ENCODE measurements around the gene BAZ1A. TPM values are rescaled to one million over a fixed set of nuclear protein-coding genes. Genes with fewer than 3 reads are reported as not detected.

BAZ1A gene
- total RNA-seq, 1 experiment from 2014 or later: 27.2 TPM

DNA sequence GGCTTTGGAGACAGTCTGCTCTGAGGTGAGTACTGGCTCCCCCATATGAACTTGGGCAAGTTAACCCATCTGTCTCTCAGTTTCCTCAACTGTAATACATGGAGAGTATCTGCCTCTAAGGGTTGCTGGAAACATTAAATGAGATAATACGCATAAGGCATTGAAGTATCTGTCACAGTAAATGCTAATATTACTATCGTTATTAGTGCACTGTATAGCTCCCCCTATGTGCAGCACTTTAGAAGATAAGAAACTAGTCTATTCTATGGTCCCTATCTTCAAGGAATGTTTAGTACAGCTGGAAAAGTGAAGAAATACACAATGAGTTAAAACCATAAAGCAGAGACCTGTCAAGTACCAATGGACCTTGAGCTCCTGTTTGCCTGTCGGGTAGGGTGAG lies 109.1 kb downstream of the BAZ1A start:
- ChIA-PET CTCF (no interaction called here), POLR2A (no interaction called here)
- no TSS peak for BruUV-seq (replicated peaks)
- DNase-seq (ENCODE audit: low read depth, low spot score) (no peak), ATAC-seq (no peak)
- TF ChIP-seq, protein P1, sequence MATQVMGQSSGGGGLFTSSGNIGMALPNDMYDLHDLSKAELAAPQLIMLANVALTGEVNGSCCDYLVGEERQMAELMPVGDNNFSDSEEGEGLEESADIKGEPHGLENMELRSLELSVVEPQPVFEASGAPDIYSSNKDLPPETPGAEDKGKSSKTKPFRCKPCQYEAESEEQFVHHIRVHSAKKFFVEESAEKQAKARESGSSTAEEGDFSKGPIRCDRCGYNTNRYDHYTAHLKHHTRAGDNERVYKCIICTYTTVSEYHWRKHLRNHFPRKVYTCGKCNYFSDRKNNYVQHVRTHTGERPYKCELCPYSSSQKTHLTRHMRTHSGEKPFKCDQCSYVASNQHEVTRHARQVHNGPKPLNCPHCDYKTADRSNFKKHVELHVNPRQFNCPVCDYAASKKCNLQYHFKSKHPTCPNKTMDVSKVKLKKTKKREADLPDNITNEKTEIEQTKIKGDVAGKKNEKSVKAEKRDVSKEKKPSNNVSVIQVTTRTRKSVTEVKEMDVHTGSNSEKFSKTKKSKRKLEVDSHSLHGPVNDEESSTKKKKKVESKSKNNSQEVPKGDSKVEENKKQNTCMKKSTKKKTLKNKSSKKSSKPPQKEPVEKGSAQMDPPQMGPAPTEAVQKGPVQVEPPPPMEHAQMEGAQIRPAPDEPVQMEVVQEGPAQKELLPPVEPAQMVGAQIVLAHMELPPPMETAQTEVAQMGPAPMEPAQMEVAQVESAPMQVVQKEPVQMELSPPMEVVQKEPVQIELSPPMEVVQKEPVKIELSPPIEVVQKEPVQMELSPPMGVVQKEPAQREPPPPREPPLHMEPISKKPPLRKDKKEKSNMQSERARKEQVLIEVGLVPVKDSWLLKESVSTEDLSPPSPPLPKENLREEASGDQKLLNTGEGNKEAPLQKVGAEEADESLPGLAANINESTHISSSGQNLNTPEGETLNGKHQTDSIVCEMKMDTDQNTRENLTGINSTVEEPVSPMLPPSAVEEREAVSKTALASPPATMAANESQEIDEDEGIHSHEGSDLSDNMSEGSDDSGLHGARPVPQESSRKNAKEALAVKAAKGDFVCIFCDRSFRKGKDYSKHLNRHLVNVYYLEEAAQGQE (IDR thresholded peaks at IDR 0.05; ENCODE audit: insufficient read depth in 1 of 2, low read depth in 2 of 2, low read length in 1 of 2): no peak
- TF ChIP-seq TCF7L2 (IDR thresholded peaks at IDR 0.05; ENCODE audit: low read depth, low read length) (no peak), SIN3A (IDR thresholded peaks at IDR 0.05; ENCODE audit: borderline replicate concordance, insufficient read depth, low read depth, low read length) (no peak), POLR2AphosphoS5 (IDR thresholded peaks at IDR 0.05; ENCODE audit: low read depth, low read length) (no peak)
- TF ChIP-seq, protein P2, sequence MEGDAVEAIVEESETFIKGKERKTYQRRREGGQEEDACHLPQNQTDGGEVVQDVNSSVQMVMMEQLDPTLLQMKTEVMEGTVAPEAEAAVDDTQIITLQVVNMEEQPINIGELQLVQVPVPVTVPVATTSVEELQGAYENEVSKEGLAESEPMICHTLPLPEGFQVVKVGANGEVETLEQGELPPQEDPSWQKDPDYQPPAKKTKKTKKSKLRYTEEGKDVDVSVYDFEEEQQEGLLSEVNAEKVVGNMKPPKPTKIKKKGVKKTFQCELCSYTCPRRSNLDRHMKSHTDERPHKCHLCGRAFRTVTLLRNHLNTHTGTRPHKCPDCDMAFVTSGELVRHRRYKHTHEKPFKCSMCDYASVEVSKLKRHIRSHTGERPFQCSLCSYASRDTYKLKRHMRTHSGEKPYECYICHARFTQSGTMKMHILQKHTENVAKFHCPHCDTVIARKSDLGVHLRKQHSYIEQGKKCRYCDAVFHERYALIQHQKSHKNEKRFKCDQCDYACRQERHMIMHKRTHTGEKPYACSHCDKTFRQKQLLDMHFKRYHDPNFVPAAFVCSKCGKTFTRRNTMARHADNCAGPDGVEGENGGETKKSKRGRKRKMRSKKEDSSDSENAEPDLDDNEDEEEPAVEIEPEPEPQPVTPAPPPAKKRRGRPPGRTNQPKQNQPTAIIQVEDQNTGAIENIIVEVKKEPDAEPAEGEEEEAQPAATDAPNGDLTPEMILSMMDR (IDR thresholded peaks at IDR 0.05): no peak; the same call in 1 of the 2 replicates
- no peaks in the 10 kb centered on the region for H3K27me3 ChIP-seq (ENCODE audit: control insufficient read depth, insufficient read depth, low read length)
- no peak overlapping the region; the same call in 1 of the 2 replicates for H3K27ac ChIP-seq (ENCODE audit: low read length)
- H3K36me3 ChIP-seq (ENCODE audit: control insufficient read depth, insufficient read depth, low read length): peaks cover 24% of the 10 kb centered on the region; the same call in 1 of the 2 replicates
- intact Hi-C loops (cut with micrococcal nuclease; ENCODE audit: unreplicated experiment) (no loop called here), in situ Hi-C loops (cut with HindIII; ENCODE audit: low pct_unique_long_range_greater_than_20kb, low sequenced_read_pairs) (no loop called here)
- H3K9me3 ChIP-seq (ENCODE audit: control insufficient read depth, insufficient read depth, low read depth, low read length): no peaks in the 10 kb centered on the region
- H3K4me1 ChIP-seq (ENCODE audit: control insufficient read depth, insufficient read depth, low read length): no peaks in the 10 kb centered on the region
- no peak overlapping the region for H3K4me3 ChIP-seq (ENCODE audit: low read depth in 2 of 2, low read length in 2 of 2)

DNA sequence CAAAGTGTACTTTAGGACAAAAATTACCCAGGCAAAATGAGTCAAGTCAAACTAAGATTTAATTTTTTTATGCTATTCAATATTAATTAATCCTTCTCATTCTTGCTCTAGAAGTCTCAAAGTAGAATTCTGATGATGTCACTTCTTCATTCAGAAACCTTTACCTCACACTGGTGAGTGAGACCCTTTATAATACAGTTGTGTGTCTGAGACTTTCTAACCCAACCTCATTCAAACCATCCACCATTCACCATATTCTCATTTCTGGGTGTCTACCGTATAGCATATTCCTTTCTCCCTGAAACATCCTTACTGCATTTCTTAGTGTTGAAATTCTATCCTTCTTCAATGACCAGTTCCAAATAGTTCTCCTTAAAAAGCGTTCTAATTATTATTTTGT lies 119.9 kb downstream of the BAZ1A start:
- peaks cover 8% of the 10 kb centered on the region; the same call in 1 of the 2 replicates for H3K36me3 ChIP-seq (ENCODE audit: control insufficient read depth, insufficient read depth, low read length)
- no peaks in the 10 kb centered on the region for H3K9me3 ChIP-seq (ENCODE audit: control insufficient read depth, insufficient read depth, low read depth, low read length)
- ChIA-PET CTCF (no interaction called here), POLR2A (no interaction called here)
- H3K4me1 ChIP-seq (ENCODE audit: control insufficient read depth, insufficient read depth, low read length): no peaks in the 10 kb centered on the region
- intact Hi-C loops (cut with micrococcal nuclease; ENCODE audit: unreplicated experiment) (no loop called here), in situ Hi-C loops (cut with HindIII; ENCODE audit: low pct_unique_long_range_greater_than_20kb, low sequenced_read_pairs) (no loop called here)
- H3K4me3 ChIP-seq (ENCODE audit: low read depth in 2 of 2, low read length in 2 of 2): no peak overlapping the region
- no peaks in the 10 kb centered on the region for H3K27me3 ChIP-seq (ENCODE audit: control insufficient read depth, insufficient read depth, low read length)
- BruUV-seq (replicated peaks): no TSS peak
- H3K27ac ChIP-seq (ENCODE audit: low read length): no peak overlapping the region
- DNase-seq (ENCODE audit: low read depth, low spot score): no peak
- ATAC-seq: no peak
- TF ChIP-seq, protein P2 (IDR thresholded peaks at IDR 0.05): no peak
- TF ChIP-seq POLR2AphosphoS5 (IDR thresholded peaks at IDR 0.05; ENCODE audit: low read depth, low read length) (no peak), SIN3A (IDR thresholded peaks at IDR 0.05; ENCODE audit: borderline replicate concordance, insufficient read depth, low read depth, low read length) (no peak), TCF7L2 (IDR thresholded peaks at IDR 0.05; ENCODE audit: low read depth, low read length) (no peak)
- TF ChIP-seq, protein P1 (IDR thresholded peaks at IDR 0.05; ENCODE audit: insufficient read depth in 1 of 2, low read depth in 2 of 2, low read length in 1 of 2): no peak

All from Panc1 (cell line).